Glutamatergic neuron (in vitro differentiated cells): ENCODE results near the gene EXOSC5. TPM values are rescaled to one million over a fixed set of nuclear protein-coding genes. Genes with fewer than 3 reads are reported as not detected.
A peak's percentile ranks its signal among the peaks of the same experiment; 100 is the strongest.

ENCODE experiments used
- DNase-seq: peaks from one replicate; pipeline ENCODE4 v3.0.0; 2022
- H3K27ac Mint-ChIP-seq: one replicate; pipeline ENCODE4 v1.8.0; 2020; ENCODE audit warnings: mild to moderate bottlenecking, mixed read lengths, inconsistent platforms; ENCODE audit not compliant: unreplicated experiment
- H3K27me3 Mint-ChIP-seq: one replicate; pipeline ENCODE4 v1.8.0; 2020; ENCODE audit warnings: mild to moderate bottlenecking, moderate library complexity, mixed read lengths, inconsistent platforms; ENCODE audit not compliant: unreplicated experiment
- H3K36me3 Mint-ChIP-seq: one replicate; pipeline ENCODE4 v1.8.0; 2020; ENCODE audit warnings: mild to moderate bottlenecking, mixed read lengths, inconsistent platforms; ENCODE audit not compliant: unreplicated experiment
- H3K4me1 Mint-ChIP-seq: one replicate; pipeline ENCODE4 v1.8.0; 2020; ENCODE audit warnings: mild to moderate bottlenecking, low read depth, mixed read lengths, inconsistent platforms; ENCODE audit not compliant: unreplicated experiment
- H3K4me3 Mint-ChIP-seq: one replicate; pipeline ENCODE4 v1.8.0; 2020; ENCODE audit warnings: mild to moderate bottlenecking, mixed read lengths, inconsistent platforms; ENCODE audit not compliant: unreplicated experiment
- H3K9me3 Mint-ChIP-seq: one replicate; pipeline ENCODE4 v1.8.0; 2020; ENCODE audit warnings: mild to moderate bottlenecking, moderate library complexity, mixed read lengths, inconsistent platforms; ENCODE audit not compliant: unreplicated experiment
- total RNA-seq: library from RNA; stranded (reverse); fragmentation: NEBNext Ultra II Directional; extraction: Animal tissue kit (Norgen Biotek cat#: 25700); gene quantifications from one replicate; pipeline ENCODE4 v1.2.1, GENCODE V29; 2021; ENCODE audit not compliant: unreplicated experiment
- TF ChIP-seq, protein P1 (sequence below): fragments of 200-600 bp; sonication (generic); IDR thresholded peaks from one replicate; pipeline ENCODE4 v1.5.0; 2021; ENCODE audit not compliant: partially characterized antibody, unreplicated experiment

Gene EXOSC5
- total RNA-seq, 1 donor from 2014 or later: 18.2 TPM

DNA sequence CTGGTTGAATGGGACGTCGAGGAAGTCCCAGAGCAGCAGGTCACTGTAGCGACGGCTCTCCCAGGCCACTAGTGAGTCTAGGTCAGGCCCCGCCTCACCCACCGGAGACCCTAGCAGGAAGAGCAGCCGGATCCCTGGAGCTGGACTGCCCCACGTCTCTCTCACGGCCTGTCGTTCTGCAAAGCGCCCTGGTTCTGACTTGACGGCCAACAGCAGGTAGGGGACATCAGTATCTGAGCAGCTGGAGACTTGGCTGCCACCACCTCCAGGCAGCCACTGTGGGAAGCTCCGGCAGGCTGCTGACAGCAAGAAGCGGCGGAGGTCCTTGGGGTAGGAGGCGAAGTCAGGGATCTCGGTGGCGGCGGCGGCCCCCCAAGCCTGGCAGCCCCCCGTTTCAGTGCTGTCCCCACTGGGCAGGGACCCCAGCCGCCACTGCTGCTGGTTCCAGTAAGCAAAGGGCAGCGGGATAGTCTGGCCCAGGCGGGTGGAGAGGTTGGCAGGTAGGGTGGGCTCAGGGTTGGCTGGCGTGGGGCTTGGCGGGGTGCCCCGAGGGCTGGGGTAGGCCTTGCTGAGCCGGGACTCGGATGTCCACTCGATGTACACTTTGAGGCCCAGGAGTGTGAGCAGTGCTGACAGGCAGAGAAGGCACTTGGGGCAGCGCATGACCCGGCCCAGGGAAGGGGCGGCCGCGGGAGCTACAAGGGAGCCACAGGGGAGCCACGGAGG lies 29.1 kb upstream of the EXOSC5 start:
- Mint-ChIP-seq H3K9me3 (peaks cover 9% of the 10 kb centered on the region), H3K27ac (no peak overlapping the region), H3K36me3 (no peaks in the 10 kb centered on the region), H3K4me3 (peak overlapping the region; percentile 98), H3K4me1 (peaks cover 13% of the 10 kb centered on the region), H3K27me3 (peaks cover 16% of the 10 kb centered on the region)
- TF ChIP-seq, protein P1, sequence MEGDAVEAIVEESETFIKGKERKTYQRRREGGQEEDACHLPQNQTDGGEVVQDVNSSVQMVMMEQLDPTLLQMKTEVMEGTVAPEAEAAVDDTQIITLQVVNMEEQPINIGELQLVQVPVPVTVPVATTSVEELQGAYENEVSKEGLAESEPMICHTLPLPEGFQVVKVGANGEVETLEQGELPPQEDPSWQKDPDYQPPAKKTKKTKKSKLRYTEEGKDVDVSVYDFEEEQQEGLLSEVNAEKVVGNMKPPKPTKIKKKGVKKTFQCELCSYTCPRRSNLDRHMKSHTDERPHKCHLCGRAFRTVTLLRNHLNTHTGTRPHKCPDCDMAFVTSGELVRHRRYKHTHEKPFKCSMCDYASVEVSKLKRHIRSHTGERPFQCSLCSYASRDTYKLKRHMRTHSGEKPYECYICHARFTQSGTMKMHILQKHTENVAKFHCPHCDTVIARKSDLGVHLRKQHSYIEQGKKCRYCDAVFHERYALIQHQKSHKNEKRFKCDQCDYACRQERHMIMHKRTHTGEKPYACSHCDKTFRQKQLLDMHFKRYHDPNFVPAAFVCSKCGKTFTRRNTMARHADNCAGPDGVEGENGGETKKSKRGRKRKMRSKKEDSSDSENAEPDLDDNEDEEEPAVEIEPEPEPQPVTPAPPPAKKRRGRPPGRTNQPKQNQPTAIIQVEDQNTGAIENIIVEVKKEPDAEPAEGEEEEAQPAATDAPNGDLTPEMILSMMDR: no peak
- peak; percentile 30 for DNase-seq

DNA sequence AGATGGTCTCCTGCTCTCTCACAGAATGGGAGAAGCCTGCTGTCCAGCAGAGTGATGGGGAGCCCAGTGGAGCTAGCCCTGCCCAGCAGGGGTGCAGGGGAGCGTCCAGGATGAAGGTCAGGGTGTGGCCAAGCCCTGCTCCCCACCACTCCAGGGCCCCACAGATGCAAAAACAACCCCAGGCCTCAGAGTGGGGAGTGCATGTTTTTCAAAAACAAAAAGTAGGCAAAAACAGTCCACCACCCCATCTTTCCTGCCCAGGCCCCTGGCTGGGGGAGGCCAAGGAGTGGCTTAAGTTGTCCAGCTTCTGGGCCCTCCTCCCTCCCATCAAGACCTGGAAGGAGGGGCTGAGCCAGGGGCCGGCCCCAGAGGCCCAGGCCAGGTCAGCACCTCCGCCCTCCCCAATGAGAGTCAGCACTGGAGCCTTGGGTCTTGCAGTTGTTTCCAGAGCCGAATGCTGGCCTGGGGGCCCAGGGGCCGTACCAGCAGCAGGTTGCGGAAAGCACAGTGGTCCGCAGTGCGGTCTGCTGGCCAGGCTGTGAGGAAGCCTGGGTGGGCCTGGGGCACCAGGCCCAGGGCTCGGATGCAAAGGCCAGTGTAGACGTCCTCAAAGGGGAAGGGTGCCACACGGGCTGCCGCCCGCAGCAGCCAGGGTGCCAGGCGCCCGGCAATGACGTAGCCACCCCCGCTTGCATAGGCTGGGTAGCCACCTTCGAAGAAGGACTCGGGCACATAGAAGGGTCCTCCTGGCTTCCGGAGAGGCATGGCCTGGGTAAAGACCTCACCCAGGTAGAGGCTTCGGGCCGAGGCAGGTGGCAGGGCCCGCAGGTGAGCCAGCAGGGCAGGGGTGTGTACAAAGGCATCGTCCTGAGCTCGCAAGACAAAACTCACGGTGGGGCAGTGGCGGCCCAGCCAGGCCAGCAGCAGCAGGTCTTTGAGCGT lies 28.3 kb upstream of the EXOSC5 start:
- H3K27ac Mint-ChIP-seq: no peak overlapping the region
- TF ChIP-seq, protein P1: no peak

DNA sequence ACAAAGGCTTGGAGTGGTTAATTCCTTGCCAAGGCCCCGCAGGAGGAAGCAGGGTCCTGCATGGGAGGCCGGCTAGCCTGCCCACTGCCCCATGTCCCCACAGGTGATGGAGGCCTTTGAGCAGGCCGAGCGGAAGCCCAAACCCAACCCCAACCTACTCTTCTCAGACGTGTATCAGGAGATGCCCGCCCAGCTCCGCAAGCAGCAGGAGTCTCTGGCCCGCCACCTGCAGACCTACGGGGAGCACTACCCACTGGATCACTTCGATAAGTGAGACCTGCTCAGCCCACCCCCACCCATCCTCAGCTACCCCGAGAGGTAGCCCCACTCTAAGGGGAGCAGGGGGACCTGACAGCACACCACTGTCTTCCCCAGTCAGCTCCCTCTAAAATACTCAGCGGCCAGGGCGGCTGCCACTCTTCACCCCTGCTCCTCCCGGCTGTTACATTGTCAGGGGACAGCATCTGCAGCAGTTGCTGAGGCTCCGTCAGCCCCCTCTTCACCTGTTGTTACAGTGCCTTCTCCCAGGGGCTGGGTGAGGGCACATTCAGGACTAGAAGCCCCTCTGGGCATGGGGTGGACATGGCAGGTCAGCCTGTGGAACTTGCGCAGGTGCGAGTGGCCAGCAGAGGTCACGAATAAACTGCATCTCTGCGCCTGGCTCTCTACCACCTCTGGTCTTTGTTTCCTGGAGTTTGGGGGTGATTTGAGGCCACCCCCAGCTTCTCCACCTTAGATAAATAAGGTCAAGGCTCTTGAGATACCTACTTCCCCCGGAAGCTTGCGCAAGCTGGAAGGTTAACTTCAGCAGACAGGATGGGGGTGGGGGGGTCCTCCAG lies 27.4 kb upstream of the EXOSC5 start:
- Mint-ChIP-seq H3K27ac (no peak overlapping the region), H3K36me3 (no peaks in the 10 kb centered on the region), H3K4me3 (no peak overlapping the region), H3K9me3 (peaks cover 9% of the 10 kb centered on the region), H3K27me3 (peaks cover 23% of the 10 kb centered on the region), H3K4me1 (peaks cover 10% of the 10 kb centered on the region)
- no peak for DNase-seq
- TF ChIP-seq, protein P1: no peak

More for the DNA sequence above, 28.3 kb upstream of the EXOSC5 start:
- Mint-ChIP-seq H3K4me1 (peaks cover 10% of the 10 kb centered on the region), H3K27me3 (peaks cover 18% of the 10 kb centered on the region), H3K9me3 (peaks cover 9% of the 10 kb centered on the region), H3K4me3 (peak overlapping the region; percentile 70), H3K36me3 (no peaks in the 10 kb centered on the region)
- no peak for DNase-seq

DNA sequence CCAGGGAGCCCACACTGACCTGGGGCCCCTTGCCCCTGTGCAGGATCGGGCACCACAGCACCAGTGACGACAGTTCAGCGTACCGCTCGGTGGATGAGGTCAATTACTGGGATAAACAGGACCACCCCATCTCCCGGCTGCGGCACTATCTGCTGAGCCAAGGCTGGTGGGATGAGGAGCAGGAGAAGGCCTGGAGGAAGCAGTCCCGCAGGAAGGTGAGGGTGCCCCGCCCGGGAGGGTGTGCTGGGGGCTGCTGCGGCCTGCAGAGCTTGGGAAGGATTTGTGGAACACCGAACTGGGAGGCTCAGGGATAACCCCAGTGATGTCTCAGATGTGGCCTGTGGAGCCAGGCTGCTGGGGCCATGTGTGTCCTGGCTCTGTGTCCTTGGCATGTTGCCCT lies 25.8 kb upstream of the EXOSC5 start:
- H3K4me3 Mint-ChIP-seq: no peak overlapping the region
- TF ChIP-seq, protein P1: no peak
- peaks cover 7% of the 10 kb centered on the region for H3K4me1 Mint-ChIP-seq
- H3K9me3 Mint-ChIP-seq: peaks cover 8% of the 10 kb centered on the region
- DNase-seq: no peak
- H3K27me3 Mint-ChIP-seq: peaks cover 23% of the 10 kb centered on the region
- H3K36me3 Mint-ChIP-seq: no peaks in the 10 kb centered on the region
- no peak overlapping the region for H3K27ac Mint-ChIP-seq
